GM12892 (cell line): Measurements from ENCODE around the gene TFPT.

Experiments used
- POLR2A ChIP-seq: IDR thresholded peaks from 2 replicates; pipeline ENCODE4 v1.6.1; 2011; ENCODE audit warnings: low read depth, low read length, control low read depth
- POLR2AphosphoS5 ChIP-seq: IDR thresholded peaks from 2 replicates; pipeline ENCODE4 v1.6.1; 2011; ENCODE audit warnings: low read depth, low read length, control low read depth
- TAF1 ChIP-seq: IDR thresholded peaks from 2 replicates; pipeline ENCODE4 v1.6.1; 2011; ENCODE audit warnings: low read depth, mild to moderate bottlenecking, control low read depth, low read length, borderline replicate concordance

DNA sequence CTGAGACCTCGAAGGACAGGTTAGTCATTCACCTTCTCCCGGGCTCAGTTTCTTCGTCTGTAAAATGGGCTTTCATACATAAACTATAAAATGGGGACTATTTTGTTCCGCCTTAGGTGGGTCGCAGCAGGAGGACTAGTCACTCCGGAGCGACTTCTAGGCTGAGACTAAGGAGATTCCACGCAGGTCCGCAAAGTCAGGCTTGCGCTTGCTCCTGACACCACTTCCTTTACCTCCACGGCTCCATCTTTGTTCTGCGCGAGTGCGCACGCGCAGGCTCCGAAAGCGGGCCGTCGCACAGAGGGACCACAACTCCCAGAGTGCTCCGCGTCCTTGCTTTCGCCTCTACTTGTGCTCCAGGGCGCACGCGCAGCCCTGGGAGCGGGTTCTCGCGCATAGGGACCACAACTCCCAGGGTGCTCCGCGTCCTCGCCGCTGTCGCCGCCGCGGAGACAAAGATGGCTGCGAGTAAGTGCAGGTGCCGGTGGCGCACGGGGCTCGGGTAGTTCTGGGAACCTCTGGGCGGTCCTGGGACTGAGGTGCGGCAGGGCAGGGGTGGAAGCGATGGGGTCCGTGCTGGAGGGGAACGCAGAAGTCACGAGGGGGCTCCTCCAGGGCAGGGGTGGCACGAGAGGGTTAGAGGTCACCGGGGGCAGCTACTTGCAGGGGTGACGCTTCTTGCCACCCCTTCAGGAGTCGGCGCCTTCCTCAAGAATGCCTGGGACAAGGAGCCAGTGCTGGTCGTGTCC is 12.9 kb downstream of the TFPT start, which contains the start of gene NDUFA3:
- TF ChIP-seq POLR2A (peak; percentile 89), POLR2AphosphoS5 (peak; percentile 81), TAF1 (peak; percentile 63)
